Uterus (tissue), 4 donors: ENCODE results near the gene CIAO1. TPM values are rescaled to one million over a fixed set of nuclear protein-coding genes. Genes with fewer than 3 reads are reported as not detected.

ENCODE experiments used
- DNase-seq, 2 donors: peaks; one replicate each; pipeline ENCODE4 v3.0.0-alpha.2; 2019 to 2020
- H3K27ac ChIP-seq, 2 donors: fragments of 200-600 bp; sonication (generic); 1 replicate in 1 of 2; 2 replicates in 1 of 2; pipeline ENCODE4 v1.5.1; 2016 to 2018
- H3K27me3 ChIP-seq, 2 donors: fragments of 200-600 bp; sonication (generic); one replicate each; pipeline ENCODE4 v1.5.1; 2018 to 2019; ENCODE audit warnings: control low read depth in 1 of 2
- H3K36me3 ChIP-seq, 2 donors: fragments of 200-600 bp; sonication (generic); one replicate each; pipeline ENCODE4 v1.5.1; 2019; ENCODE audit warnings: control low read depth in 1 of 2
- H3K4me1 ChIP-seq, 2 donors: fragments of 200-600 bp; sonication (generic); one replicate each; pipeline ENCODE4 v1.5.1; 2018 to 2019; ENCODE audit warnings: control low read depth in 1 of 2
- H3K4me3 ChIP-seq, 2 donors: fragments of 200-600 bp; sonication (generic); 1 replicate in 1 of 2; 2 replicates in 1 of 2; pipeline ENCODE4 v1.5.1; 2018 to 2019; ENCODE audit warnings: mild to moderate bottlenecking in 1 of 2
- H3K9me3 ChIP-seq, 2 donors: fragments of 200-600 bp; sonication (generic); one replicate each; pipeline ENCODE4 v1.5.1; 2019; ENCODE audit warnings: control low read depth in 1 of 2
- CTCF ChIP-seq, 4 experiments: fragments of 200-600 bp in 2 of 4; fragments of 450-650 bp in 2 of 4; sonication (generic) in 2 of 4; IDR thresholded peaks; one replicate each; pipeline ENCODE4 v1.5.1; 2016 to 2019; ENCODE audit warnings: antibody characterized with exemption in 4 of 4, mild to moderate bottlenecking in 2 of 4, moderate library complexity in 1 of 4
- POLR2A ChIP-seq, 2 donors: fragments of 450-650 bp; IDR thresholded peaks; one replicate each; pipeline ENCODE4 v1.6.1; 2016; ENCODE audit warnings: antibody characterized with exemption in 2 of 2, mild to moderate bottlenecking in 1 of 2, moderate library complexity in 1 of 2
- intact Hi-C: fragments of 100-400 bp; cut with DNase I; formaldehyde crosslinking; loops from one replicate; pipeline ENCODE4 v1.15.1; 2023; ENCODE audit warnings: low total_unique reads
- total RNA-seq, 4 donors: library from RNA; depleted of rRNA in 3 of 4; stranded (reverse); fragments of >200 nt in 3 of 4; gene quantifications; one replicate each; pipeline versions ENCODE4 v1.1.0 to v1.2.4, GENCODE V29; 2014 to 2023
- donor health status: DM: yes; HTN: yes; CAD: no.

CIAO1 gene
- total RNA-seq, 4 donors from 2014 or later = 60.1 to 113 (median 89.3) TPM

DNA sequence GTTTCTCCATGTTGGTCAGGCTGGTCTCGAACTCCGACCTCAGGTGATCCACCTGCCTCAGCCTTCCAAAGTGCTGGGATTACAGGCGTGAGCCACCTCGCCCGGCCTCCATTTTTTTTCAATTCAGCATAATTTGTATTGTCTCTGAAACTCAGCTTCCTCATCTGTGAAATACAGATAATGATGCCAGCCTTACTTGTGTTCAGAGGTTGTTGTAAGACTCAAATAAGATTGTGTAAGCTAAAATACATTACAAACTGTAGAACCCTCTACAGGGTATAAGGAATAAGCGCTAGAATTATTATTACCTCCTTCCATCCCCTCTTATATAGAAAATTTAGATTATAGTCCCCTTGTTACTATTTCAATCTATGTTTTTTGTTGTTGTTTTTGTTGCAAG, 32.6 kb upstream of the CIAO1 start:
- no peaks in the 10 kb centered on the region for H3K36me3 ChIP-seq
- no peak overlapping the region for H3K27ac ChIP-seq
- no peaks in the 10 kb centered on the region for H3K4me1 ChIP-seq
- intact Hi-C loops = no loop called here
- DNase-seq = no peak
- TF ChIP-seq CTCF (IDR thresholded peaks at IDR 0.05) = no peak
- no peak for TF ChIP-seq POLR2A (IDR thresholded peaks at IDR 0.05)
- H3K4me3 ChIP-seq = no peak overlapping the region
- no peaks in the 10 kb centered on the region for H3K9me3 ChIP-seq
- H3K27me3 ChIP-seq = no peaks in the 10 kb centered on the region

- Histone ChIP-seq H3K27ac (no peak overlapping the region), H3K4me3 (no peak overlapping the region), H3K36me3 (no peaks in the 10 kb centered on the region), H3K9me3 (no peaks in the 10 kb centered on the region), H3K4me1 (no peaks in the 10 kb centered on the region), H3K27me3 (no peaks in the 10 kb centered on the region)
- no peak for TF ChIP-seq POLR2A (IDR thresholded peaks at IDR 0.05)
- no peak for TF ChIP-seq CTCF (IDR thresholded peaks at IDR 0.05)
- intact Hi-C loops = no loop called here
- no peak for DNase-seq
Observed at GRCh38 chr2:96233880-96234316, 32.1 kb upstream of the CIAO1 start.

DNA sequence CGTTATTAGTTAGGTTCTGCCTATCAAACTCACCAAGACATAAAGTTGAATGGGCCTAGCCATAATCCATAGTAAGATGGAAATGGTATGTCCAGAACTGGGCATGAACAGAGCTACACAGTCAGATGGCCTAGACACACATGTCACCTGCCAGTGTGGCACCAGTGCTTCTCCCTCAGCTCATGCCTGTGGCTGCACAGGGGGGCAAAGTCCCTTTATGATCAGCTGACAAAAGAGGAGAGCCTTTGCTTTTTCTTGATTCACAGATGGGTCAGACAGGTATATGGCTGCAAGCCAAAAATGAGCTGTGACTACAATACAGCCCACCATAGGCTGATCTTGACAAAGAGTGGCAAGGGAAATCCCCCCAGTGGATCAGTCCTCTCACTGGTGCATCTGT, 29.1 kb upstream of the CIAO1 start:
- no peaks in the 10 kb centered on the region for H3K36me3 ChIP-seq
- no peak overlapping the region for H3K27ac ChIP-seq
- no peak for TF ChIP-seq POLR2A (IDR thresholded peaks at IDR 0.05)
- no peak for TF ChIP-seq CTCF (IDR thresholded peaks at IDR 0.05)
- H3K27me3 ChIP-seq = no peaks in the 10 kb centered on the region
- intact Hi-C loops = no loop called here
- no peaks in the 10 kb centered on the region for H3K9me3 ChIP-seq
- no peak for DNase-seq
- no peaks in the 10 kb centered on the region for H3K4me1 ChIP-seq
- H3K4me3 ChIP-seq = no peak overlapping the region

DNA sequence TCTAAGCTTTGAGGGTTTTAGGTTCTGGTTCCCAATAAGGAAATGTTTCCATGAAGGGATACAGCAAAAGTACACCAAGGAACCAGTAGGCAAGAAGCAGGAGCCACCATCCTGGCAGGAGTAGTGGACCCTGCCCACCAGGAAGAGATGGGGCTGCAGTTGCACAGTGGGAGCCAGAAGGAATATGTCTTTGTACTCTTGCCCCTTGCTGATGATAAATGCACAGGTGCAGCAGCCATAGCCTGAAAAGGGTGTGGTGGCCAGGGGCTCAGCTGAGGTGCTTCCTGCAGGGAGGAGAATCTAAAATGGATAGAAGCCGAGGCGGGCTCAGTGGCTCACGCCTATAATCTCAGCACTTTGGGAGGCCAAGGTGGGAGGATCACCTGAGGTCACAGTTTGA, 27.8 kb upstream of the CIAO1 start:
- Histone ChIP-seq H3K4me3 (no peak overlapping the region), H3K9me3 (no peaks in the 10 kb centered on the region), H3K4me1 (no peaks in the 10 kb centered on the region), H3K36me3 (no peaks in the 10 kb centered on the region), H3K27ac (no peak overlapping the region), H3K27me3 (no peaks in the 10 kb centered on the region)
- no peak for TF ChIP-seq CTCF (IDR thresholded peaks at IDR 0.05)
- no peak for TF ChIP-seq POLR2A (IDR thresholded peaks at IDR 0.05)
- DNase-seq = no peak
- intact Hi-C loops = no loop called here

DNA sequence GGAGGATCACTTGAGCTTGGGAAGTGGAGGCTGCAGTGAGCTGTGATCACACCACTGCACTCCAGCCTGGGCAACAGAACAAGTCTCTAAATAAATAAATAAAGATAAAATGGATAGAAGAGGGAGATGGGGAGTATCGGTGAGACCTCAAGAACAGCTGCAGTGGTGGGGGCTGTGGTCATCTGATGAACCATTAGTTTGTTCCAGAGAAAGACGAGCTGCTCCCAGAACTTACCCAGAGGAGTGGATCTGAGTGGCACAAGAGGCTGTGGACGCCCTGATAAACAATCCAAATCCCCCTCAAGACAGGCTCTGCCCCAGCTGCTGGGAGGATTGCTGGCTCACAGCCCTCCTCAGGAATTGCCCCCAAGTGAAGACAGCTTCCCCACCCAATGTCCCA, 26.9 kb upstream of the CIAO1 start:
- Histone ChIP-seq H3K36me3 (no peaks in the 10 kb centered on the region), H3K4me1 (no peaks in the 10 kb centered on the region), H3K27ac (no peak overlapping the region), H3K4me3 (no peak overlapping the region), H3K9me3 (no peaks in the 10 kb centered on the region), H3K27me3 (no peaks in the 10 kb centered on the region)
- DNase-seq = no peak
- intact Hi-C loops = no loop called here
- TF ChIP-seq CTCF (IDR thresholded peaks at IDR 0.05) (no peak), POLR2A (IDR thresholded peaks at IDR 0.05) (no peak)
